Activated effector memory CD4-positive, alpha-beta T cell treated with Interleukin-2 at 50 U/mL for 16 hours (primary cell): ENCODE results near the gene CNPY4.
A peak's percentile ranks its signal among the peaks of the same experiment; 100 is the strongest.
"Not testable (repeated sequence)": the region's sequence is repeated elsewhere in the genome, so short reads cannot be mapped to it uniquely, and the experiment has no call there.

ENCODE experiments used
- DNase-seq: peaks from one replicate; pipeline ENCODE4 v3.0.0-alpha.2; 2020

CNPY4 gene

DNA sequence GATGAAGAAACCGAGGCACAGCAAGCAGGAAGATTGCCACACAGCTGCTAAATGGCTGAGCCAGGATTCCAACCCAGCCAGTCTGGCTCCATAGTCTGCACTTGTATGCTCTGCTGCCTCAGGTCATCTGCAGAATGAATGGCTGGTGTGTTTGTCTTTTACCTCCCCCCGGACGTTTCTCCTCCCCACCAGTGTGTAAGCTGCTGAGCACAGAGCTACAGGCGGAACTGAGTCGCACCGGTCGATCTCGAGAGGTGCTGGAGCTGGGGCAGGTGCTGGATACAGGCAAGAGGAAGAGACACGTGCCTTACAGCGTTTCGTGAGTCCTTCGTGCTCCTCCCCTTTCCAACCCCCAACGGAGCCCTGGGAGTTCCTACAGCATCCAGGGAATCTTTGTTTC is 2.6 kb downstream of the CNPY4 start:
- no peak for DNase-seq

DNA sequence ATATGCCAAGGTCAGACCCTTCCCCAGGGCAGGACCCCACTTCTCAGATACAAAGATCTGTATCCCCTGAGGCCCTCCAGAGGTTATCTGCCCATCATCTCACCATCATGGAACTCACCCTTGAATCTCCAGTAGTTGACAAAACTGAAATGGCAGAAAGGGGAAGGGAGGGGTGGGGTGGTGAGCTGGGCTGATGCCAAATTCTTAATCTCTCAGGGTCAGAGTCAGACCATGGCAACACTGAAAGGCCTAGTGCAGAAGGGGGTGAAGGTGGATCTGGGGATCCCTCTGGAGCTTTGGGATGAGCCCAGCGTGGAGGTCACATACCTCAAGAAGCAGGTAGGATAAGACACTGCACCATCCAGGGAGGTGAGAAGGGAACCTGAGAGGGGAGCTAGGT is 3.1 kb downstream of the CNPY4 start:
- no peak for DNase-seq

DNA sequence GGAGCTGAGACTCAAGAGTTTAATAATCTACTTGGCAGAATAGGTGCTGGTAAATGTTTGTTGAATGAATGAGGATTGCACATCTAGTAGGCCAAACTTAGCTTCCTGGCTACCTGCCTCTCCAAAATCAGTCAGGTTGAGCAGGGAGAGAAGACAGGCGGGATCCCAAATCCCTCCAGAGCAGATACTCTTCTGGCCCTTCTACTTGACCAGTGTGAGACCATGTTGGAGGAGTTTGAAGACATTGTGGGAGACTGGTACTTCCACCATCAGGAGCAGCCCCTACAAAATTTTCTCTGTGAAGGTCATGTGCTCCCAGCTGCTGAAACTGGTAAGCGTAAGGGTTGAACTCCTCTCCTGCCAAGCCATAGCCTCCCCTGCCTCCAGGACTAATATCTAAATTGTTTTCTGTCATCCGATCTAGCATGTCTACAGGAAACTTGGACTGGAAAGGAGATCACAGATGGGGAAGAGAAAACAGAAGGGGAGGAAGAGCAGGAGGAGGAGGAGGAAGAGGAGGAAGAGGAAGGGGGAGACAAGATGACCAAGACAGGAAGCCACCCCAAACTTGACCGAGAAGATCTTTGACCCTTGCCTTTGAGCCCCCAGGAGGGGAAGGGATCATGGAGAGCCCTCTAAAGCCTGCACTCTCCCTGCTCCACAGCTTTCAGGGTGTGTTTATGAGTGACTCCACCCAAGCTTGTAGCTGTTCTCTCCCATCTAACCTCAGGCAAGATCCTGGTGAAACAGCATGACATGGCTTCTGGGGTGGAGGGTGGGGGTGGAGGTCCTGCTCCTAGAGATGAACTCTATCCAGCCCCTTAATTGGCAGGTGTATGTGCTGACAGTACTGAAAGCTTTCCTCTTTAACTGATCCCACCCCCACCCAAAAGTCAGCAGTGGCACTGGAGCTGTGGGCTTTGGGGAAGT is 5.1 kb downstream of the CNPY4 start:
- DNase-seq: no peak

DNA sequence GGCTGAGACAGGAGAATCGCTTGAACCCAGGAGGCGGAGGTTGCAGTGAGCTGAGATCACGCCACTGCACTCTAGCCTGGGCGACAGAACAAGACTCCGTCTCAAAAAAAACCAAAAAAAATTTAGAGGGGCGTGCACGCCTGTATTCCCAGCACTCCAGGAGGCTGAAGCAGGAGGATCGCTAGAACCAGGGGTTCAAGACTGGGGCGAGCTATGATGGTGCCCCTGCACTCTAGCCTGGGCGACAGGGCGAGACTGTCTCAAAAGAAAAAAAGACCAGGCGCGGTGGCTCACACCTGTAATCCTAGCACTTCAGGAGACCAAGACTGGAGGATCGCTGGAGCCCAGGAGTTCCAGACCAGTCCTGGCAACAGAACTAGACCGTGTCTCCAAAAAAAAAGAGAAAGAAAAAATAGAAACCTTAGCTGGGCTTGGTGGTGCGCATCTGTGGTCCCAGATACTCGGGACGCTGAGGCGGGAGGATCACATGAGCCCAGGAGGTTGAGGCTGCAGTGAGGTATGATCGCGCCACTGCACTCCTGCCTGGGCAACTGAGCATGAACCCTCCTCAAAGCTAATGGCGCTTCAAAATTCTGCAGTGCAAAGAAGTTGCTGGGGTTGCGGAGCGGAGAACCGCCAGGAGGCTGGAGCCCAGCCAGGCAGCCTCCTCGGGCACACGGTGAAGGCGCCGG is 7.0 kb downstream of the CNPY4 start:
- no peak for DNase-seq

DNA sequence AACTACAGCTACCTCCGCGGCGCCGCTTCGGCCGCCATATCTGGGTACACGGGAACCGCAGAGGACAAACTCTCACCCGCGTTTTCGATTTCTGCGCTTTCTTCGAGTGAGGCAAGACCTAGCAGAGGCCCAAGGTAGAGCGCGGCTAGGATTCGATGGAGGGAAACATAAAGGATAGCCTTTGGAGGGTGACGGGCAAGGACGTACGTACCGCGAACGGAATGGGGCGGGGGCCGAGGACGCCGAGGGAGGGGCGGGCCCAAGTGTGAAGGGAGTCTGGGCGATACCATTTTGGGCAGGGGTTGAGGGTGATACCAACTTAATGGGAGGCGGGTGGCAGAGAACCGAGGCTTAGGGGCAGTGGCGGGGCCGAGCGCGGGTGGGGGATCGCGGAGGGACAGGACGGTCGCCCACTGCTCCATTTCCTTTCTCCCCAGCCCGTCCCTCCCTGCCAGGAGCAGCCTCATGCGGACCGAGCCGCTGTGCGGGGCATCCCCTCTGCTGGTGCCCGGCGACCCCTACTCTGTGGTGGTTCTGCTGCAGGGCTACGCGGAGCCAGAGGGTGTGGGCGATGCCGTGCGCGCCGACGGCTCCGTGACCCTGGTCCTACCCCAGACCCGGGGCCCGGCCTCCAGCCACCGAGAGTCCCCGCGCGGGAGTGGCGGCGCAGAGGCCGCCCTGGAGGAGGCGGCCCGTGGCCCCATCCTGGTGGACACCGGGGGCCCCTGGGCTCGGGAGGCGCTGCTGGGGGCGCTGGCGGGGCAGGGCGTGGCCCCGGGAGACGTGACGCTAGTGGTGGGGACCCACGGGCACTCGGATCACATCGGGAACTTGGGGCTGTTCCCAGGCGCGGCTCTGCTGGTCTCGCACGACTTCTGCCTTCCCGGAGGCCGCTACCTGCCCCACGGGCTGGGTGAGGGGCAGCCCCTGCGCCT is 7.8 kb downstream of the CNPY4 start, which contains the start of gene MBLAC1:
MBLAC1 (plus strand) TSS at position 37 of the 935 bp plus-strand sequence; CDS start at position 466, 429 bp downstream.
- peak; percentile 86 for DNase-seq

DNA sequence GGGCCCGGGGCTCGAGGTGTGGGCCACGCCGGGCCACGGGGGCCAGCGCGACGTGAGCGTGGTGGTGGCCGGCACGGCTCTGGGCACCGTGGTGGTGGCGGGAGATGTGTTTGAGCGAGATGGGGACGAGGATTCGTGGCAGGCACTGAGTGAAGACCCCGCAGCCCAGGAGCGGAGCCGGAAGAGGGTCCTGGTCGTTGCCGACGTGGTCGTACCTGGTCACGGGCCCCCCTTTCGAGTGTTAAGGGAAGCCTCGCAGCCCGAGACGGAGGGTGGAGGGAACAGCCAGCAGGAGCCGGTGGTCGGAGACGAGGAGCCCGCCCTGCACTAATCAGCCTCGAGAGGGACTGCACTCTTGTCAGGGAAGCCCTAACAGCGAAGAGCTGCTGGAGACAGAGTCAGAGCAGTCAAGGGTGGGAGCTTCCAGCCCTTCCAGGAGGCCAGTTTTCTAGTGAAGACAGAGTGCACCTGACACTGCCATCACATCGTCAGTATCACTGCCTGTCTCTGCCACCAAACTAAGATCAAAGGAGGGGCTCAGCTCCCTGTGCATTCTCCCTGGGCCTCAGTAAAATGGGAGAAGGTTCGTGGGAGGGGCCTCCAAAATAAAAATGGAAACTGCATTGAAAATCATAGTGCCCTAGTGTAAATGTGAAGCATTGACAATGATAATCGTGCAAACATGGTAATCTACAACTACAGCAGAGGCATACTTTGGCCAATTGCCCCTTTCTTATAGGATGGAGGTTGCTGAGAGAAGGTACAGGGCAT is 8.6 kb downstream of the CNPY4 start:
- DNase-seq: no peak

DNA sequence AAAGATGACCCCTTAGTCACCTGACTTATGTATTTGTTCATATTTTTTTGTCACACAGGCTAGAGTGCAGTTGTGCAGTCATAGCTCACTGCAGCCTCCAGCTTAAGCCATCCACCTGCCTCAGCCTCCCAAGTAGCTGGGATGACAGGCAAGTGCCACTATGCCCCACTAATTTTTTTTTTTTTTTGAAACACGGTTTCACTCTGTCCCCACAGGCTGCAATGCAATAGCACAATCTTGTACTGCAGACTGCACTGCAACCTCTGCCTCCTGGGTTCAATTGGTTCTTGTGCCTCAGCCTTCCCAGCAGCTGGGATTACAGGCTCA is 9.2 kb downstream of the CNPY4 start:
- DNase-seq: no peak

DNA sequence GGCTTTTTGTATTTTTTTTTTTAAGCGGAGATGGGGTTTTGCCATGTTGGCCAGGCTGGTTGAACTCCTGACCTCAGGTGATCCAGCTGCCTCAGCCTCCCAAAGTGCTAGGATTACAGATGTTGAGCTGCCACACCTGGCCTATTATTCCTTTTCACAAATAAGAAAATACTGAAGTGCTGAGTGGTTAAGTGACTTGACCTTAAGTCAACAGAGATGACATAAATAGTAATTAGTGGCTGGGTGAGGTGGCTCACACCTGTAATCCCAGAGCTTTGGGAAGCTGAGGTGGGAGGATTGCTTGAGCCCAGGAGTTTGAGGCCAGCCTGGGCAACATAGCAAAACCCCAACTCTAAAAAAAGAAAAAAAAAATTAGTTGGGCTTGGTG is 10.8 kb downstream of the CNPY4 start:
- DNase-seq: not testable (repeated sequence)

DNA sequence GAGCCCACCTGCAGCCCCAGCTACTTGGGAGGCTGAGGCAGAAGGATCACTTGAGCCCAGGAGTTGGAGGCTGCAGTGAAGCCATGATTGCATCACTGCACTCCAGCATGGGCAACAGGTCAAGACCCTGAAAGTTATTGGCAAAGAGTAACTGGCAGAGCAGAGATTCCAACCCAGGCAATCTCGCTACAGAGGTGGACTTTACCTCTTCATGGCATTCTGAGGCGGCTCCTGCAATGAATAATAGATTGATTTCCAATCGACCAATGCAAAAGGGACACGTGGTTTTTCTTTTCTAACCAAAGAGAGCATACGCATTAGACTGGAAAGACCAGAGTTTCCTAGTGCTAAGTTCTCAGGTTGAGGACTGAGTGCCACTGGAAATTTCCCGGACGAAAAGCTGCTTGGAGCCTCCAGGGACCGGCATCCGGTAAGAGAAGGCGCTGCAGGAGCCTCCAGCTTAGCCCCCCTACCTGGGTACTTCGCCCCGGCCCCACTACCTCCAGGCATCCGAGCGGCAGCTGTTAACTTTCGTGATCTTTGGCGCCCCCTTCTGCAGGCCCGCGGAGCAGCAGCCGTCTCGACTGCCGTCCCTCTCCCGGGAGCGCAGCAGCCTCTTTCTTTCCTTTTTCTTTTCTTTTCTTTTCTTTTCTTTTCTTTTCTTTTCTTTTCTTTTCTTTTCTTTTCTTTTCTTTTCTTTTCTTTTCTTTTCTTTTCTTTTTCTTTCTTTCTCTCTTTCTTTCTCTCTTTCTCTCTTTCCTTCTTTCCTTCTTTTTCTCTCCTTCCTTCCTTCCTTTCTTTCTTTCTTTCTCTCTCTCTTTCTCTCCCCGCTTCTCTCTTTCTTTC is 11.4 kb downstream of the CNPY4 start:
- peak; percentile 72 for DNase-seq

DNA sequence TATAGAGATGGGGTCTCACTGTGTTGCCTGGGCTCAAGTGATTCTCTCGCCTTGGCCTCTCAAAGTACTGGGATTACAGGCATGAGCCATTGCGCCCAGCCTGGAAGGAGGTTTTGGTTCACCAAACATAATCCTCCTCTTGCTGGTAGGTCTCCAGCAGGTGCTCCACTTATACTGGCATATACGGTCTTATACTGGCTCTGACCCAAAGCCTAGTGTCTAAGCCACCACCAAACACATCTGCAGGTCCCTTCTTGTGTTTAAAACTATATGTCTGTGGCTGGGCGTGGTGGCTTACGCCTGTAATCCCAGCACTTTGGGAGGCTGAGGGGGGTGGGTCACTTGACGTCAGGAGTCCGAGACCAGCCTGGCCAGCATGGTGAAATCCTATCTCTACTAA is 12.7 kb downstream of the CNPY4 start:
- DNase-seq: no peak

DNA sequence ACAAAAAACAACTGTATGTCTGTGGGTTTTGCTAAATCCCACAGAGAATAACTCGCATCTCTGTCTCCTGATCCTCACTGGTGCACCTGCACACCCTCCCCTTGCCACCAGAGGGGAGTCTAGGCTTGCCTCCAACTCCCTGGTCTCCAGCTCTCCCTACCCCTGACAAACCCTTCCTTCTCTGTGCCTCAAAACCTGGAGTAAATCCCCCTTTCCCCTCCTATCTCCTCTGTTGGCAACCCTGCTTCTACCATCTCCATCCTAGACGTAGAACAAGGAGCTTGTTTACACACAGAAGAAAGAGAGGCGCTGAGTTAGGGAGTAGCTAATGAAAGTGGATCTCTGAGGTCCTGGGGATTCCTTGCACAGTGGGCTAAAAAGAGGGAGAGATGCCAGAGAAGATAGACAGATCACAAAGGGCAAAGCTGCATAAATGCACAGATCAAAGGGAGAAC is 13.3 kb downstream of the CNPY4 start:
- DNase-seq: peak; percentile 52

DNA sequence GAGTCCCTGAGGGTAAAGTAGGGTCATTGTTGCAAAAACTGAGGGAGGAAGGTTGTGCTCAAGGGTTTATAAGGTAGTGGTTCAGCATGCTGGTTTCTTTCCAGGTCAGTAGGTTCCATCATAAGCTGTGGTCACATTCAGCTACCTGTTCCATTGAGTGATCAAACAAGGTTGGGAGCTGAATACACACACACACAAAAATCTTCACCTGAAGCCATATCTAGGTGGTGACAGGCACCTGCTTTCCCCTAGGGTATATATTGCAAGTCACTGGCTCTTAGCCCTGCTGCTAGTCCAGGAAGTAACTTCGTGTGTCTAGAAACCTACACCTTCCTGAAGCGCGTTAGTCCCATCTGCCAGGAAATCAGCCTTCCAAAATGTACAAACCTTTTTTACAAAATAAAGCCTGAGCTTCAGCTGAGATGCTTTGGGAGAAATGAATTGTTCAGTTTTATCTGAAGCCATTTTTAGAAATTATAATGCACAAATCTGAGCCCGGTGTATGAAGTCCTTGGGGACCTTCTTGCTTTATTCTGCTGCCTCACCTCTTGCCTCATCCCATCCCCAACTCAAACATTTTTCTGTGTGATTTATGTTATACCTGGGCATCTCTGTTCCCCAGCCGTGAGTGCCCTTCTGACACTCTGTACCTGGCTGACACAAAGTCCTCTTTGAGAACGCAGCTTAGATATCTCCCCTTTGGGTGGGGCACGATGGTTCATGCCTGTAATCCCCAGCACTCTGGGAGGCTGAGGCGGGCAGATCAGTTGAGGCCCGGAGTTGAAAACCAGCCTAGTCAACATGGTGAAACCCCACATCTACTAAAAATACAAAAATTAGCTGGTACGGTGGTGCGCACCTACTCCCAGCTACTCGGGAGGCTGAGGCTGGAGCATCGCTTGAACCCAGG is 18.7 kb downstream of the CNPY4 start:
- DNase-seq: no peak

DNA sequence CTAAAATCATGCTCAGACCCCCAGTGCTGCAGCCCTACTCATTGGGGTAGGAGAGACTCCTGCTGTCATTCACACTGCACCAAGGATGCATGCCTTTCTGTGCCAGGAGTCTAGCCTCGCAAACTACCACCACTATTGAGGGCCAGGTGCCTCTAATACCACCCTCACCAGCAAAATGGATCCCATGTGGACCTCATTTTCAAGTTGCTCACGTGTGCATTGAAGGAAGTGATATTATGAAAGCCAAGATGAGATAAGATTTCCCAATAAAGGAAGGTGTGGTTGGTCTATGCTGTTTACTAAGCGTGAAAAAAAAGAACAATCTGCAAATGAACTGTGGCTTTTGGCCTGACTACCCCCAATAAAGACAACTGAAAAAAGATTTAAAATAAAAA is 22.1 kb downstream of the CNPY4 start:
- no peak for DNase-seq

DNA sequence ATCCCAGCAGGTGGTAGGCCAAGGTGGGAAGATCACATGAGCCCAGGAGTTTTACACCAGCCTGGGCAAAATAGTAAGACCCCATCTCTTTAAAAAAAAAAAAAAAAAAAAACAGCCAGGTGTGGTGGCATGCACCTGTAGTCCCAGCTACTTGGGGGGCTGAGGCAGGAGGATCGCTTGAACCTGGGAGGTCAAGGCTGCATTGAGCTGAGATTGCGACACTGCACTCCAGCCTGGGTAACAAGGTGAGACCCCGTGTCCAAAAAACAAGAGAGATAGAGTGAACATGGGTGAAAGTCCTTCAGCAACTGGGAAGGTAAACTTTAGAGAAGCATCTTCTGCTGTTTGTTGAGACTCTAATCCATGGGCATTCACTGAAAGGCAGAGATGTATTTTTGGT is 23.0 kb downstream of the CNPY4 start:
- no peak for DNase-seq

DNA sequence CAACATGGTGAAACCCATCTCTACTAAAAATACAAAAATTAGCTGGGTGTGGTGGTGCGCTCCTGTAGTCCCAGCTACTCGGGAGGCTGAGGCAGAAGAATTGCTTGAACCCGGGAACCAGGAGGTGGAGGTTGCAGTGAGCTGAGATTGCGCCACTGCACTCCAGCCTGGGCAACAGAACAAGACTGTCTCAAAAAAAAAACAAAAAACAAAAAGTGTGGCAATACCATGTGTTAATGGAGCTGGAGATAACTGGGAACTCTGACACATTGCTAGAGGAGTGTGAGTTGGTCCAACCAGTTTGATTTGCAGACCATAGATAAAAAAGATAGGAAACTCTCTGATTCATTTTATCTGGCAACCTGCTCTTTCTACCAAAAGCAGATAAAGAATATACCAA is 26.9 kb downstream of the CNPY4 start:
- not testable (repeated sequence) for DNase-seq

DNA sequence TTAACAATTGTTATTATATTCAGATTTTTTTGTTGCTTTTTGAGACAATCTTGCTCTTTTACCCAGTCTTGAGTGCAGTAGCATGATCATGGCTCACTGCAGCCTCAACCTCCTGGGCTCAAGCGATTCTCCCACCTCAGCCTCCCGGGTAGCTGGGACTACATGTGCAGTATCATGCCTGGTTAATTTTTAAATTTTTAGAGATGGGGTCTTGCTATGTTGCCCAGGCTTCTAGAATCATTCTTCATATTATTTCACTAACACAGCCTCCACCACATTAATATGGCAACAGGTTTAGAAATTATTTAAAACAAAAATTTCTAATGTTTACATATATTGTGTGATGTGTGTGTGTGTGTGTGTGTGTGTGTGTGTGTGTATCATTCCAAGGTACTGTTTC is 27.8 kb downstream of the CNPY4 start:
- DNase-seq: no peak

DNA sequence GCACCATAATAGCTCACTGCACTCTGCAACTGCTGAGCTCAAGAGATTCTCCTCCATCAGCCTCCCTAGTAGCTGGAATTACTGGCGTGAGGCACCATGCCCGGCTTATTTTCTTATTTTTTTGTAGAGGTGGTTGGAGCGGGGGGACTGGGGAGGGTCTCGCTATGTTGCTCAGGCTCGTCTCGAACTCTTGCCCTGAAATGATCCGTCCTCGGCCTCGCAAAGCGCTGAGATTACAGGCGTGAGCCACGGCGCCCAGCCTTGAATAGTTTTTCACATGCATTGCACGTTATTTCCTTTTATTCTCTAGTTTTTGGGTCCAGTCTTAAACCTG is 28.8 kb downstream of the CNPY4 start:
- DNase-seq: no peak

DNA sequence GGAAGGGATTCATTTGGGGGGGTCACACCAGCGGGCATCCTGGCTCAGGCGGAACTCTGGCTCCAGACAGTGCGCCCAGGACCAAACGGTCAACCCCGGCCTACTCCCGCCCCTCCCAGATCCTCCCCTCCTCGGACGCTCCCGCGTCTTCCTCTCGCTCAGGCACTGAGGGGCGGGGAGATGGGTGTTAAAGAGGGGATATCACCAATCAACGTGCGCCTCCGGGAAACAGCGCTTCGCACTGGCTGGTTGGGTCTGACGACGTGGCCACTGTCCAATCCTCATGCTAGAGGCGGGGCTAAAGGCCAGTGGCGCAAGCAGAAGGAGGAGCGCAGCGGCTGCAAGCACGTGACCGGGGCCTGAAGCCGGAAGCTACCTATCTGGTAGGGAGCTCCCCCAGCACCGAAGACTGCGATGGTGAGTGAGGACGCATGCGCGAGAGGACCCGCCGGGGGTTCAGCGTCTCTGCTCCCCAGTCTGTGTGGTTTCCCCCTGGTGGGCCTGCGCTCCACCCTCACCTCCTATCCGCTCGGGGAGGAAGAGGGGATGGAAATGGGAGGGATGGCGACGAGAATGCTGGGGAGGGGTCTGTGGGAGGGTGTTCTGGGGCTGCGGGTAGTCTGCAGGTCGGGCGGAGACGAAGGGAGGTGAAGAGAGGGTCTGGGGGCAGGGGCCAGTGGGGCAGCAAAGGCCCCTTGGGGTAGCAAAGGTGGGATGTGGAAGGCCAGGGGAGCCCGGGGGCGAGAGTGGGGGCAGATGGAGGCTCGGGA is 29.3 kb downstream of the CNPY4 start, which contains the start of gene LAMTOR4:
LAMTOR4 (plus strand) TSS at position 360 of the 770 bp plus-strand sequence; CDS start at position 415, 55 bp downstream.
- DNase-seq: peak; percentile 98

DNA sequence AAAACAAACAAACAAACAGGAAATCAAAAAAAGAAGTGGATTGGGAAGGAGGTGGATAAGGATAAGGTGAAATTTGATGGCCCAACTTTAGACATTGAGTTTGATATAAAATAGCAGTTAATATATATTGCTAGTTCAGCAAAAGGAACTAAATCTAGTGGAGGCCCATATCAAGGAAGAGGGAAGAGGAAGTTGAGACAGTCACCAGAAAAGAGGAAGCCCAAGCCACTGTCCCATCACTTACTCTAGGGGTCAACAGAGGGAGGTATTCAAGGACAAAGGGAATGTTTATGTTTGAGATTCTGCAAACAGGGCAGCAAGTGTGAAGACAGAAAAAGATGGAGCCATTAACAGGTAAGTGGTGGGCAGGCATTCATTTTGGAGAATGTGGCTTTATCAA is 33.0 kb downstream of the CNPY4 start:
- no peak for DNase-seq
